ENCODE data around the gene CRACR2B. TPM values are rescaled to one million over a fixed set of nuclear protein-coding genes. Genes with fewer than 3 reads are reported as not detected.
A peak's percentile ranks its signal among the peaks of the same experiment; 100 is the strongest.

Gene CRACR2B
- total and polyA plus RNA-seq, 2 of the 13 experiments (the other 11 are each of a cell fraction or from before 2014, with no cell fraction given) = 14.9 to 21.0 TPM

GRCh38 chr11:843818-844692 lies 16.3 kb downstream of the CRACR2B start (continued):
- TF ChIP-seq THAP8 (CRISPR knock-in tag; IDR thresholded peaks at IDR 0.05; ENCODE audit: borderline replicate concordance) (no peak), HOXA9 (CRISPR knock-in tag; IDR thresholded peaks at IDR 0.05; ENCODE audit: borderline replicate concordance) (peak; percentile 78; the same call in 1 of the 2 replicates), ATF1 (CRISPR knock-in tag; IDR thresholded peaks at IDR 0.05) (no peak), ZNF564 (CRISPR knock-in tag; IDR thresholded peaks at IDR 0.05) (no peak), BRCA1 (CRISPR knock-in tag; IDR thresholded peaks at IDR 0.05) (no peak), ATAD3A (CRISPR knock-in tag; IDR thresholded peaks at IDR 0.05) (no peak), DMTF1 (CRISPR knock-in tag; IDR thresholded peaks at IDR 0.05) (no peak), KAT7 (CRISPR knock-in tag; IDR thresholded peaks at IDR 0.05; ENCODE audit: borderline replicate concordance) (no peak), ZSCAN25 (CRISPR knock-in tag; IDR thresholded peaks at IDR 0.05) (no peak), PRMT3 (CRISPR knock-in tag; IDR thresholded peaks at IDR 0.05; ENCODE audit: borderline replicate concordance, low read depth) (no peak), CEBPB (IDR thresholded peaks at IDR 0.05; ENCODE audit: borderline replicate concordance, low read depth, low read length) (no peak), HNRNPL (IDR thresholded peaks at IDR 0.05; ENCODE audit: low read depth, low read length) (peak; percentile 67; the same call in 1 of the 2 replicates), ZNF615 (CRISPR knock-in tag; IDR thresholded peaks at IDR 0.05; ENCODE audit: borderline replicate concordance) (peak; percentile 28; the same call in 1 of the 2 replicates), ZNF224 (CRISPR knock-in tag; IDR thresholded peaks at IDR 0.05) (no peak), PBX2 (CRISPR knock-in tag; IDR thresholded peaks at IDR 0.05) (no peak), HOXD1 (CRISPR knock-in tag; IDR thresholded peaks at IDR 0.05) (no peak), TRIM24 (CRISPR knock-in tag; IDR thresholded peaks at IDR 0.05) (no peak), TBX3 (IDR thresholded peaks at IDR 0.05; ENCODE audit: borderline replicate concordance) (no peak), SMAD1 (CRISPR knock-in tag; IDR thresholded peaks at IDR 0.05; ENCODE audit: borderline replicate concordance, low read depth) (no peak), KLF13 (CRISPR knock-in tag; IDR thresholded peaks at IDR 0.05) (no peak)
- TF ChIP-seq, protein P1, sequence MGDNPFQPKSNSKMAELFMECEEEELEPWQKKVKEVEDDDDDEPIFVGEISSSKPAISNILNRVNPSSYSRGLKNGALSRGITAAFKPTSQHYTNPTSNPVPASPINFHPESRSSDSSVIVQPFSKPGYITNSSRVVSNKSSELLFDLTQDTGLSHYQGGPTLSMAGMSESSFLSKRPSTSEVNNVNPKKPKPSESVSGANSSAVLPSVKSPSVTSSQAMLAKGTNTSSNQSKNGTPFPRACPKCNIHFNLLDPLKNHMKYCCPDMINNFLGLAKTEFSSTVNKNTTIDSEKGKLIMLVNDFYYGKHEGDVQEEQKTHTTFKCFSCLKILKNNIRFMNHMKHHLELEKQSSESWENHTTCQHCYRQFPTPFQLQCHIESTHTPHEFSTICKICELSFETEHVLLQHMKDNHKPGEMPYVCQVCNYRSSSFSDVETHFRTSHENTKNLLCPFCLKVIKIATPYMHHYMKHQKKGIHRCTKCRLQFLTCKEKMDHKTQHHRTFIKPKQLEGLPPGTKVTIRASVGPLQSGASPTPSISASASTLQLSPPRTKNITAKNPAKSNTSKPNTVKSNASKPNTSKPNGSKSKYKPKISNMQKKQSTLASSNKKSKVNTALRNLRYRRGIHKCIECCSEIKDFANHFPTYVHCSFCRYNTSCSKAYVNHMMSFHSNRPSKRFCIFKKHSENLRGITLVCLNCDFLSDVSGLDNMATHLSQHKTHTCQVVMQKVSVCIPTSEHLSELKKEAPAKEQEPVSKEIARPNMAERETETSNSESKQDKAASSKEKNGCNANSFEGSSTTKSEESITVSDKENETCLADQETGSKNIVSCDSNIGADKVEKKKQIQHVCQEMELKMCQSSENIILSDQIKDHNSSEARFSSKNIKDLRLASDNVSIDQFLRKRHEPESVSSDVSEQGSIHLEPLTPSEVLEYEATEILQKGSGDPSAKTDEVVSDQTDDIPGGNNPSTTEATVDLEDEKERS (CRISPR knock-in tag; IDR thresholded peaks at IDR 0.05) = no peak
- TF ChIP-seq, protein P2, sequence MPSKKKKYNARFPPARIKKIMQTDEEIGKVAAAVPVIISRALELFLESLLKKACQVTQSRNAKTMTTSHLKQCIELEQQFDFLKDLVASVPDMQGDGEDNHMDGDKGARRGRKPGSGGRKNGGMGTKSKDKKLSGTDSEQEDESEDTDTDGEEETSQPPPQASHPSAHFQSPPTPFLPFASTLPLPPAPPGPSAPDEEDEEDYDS (CRISPR knock-in tag; IDR thresholded peaks at IDR 0.05) = peak; percentile 56; the same call in 1 of the 2 replicates

Data from HepG2 (cell line).